NT2/D1 (cell line): ENCODE results near the gene WASL.

Experiments used
- SUZ12 ChIP-seq: IDR thresholded peaks from 2 replicates; pipeline ENCODE4 v1.6.1; 2011; ENCODE audit not compliant: insufficient read length, insufficient read depth; ENCODE audit errors: extremely low read depth
- YY1 ChIP-seq: IDR thresholded peaks from 2 replicates; pipeline ENCODE4 v1.6.1; 2011; ENCODE audit not compliant: insufficient read length, insufficient read depth

DNA sequence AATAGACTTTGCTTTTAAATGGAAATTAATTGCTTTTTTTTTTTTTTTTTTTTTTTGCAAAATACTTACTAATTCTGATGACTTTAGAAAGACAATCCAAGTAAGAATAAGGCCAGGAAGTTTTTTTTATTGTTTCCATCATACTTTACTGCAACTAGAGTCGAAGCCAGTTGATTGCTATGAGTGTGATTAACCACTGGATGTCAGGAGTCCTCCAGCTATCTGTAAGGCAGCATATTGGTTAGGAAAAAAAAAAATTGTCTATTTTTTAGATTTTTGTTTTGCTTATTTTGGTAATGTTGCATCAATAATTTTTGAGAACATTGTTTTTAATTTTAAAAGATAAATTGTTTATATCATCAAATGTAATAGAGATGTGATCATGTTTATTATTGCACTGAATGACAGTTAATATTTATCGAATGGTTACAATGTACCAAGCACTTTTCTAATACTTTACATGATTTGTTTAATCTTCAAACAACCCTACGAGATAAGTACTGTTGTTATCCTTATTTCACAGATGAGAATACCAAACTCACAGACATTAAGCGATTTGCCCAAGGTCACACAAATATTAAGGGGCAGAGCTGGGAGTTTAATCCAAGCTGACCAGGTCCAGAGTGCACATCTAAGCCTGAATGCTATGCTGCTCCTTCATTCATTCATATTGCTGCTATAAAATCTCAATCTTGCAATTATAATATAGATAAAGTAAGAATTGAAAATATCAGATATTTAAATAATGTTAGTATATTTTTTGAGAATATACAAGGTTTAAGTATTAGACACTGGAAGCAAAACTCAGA lies 113.0 kb downstream of the WASL start:
- TF ChIP-seq SUZ12 (no peak), YY1 (no peak)
